AG04450 (cell line): ENCODE data around the gene MID1. TPM values are rescaled to one million over a fixed set of nuclear protein-coding genes. Genes with fewer than 3 reads are reported as not detected.

Experiments
- CTCF ChIA-PET: fragments of 300-600, 350-600 bp; formaldehyde crosslinking; extraction: SDS; loops from one replicate; lab custom pipeline; 2022; ENCODE audit warnings: antibody characterized with exemption, inconsistent platforms; lab: Charles Lee
- POLR2A ChIA-PET: fragments of 350-600 bp; formaldehyde crosslinking; extraction: SDS; loops from one replicate; lab custom pipeline; 2021; ENCODE audit warnings: antibody characterized with exemption, inconsistent platforms; lab: Yijun Ruan, JAX
- DNase-seq: peaks from one replicate; pipeline ENCODE4 v3.0.0-alpha.2; 2011; ENCODE audit warnings: low read depth, low spot score
- H3K27ac ChIP-seq: one replicate; pipeline ENCODE4 v1.5.1; 2012; ENCODE audit warnings: low read depth, low read length, control low read depth
- H3K27me3 ChIP-seq: one replicate; pipeline ENCODE4 v1.6.0; 2012; ENCODE audit warnings: low read length; ENCODE audit not compliant: control insufficient read depth, insufficient read depth
- H3K4me3 ChIP-seq: 2 replicates; pipeline ENCODE4 v1.5.1; 2011; ENCODE audit warnings: mild to moderate bottlenecking, low read depth, low read length, control low read depth
- H3K9me3 ChIP-seq: 2 replicates; pipeline ENCODE4 v1.5.1; 2012; ENCODE audit warnings: low read length; ENCODE audit not compliant: control insufficient read depth, insufficient read depth
- polyA plus RNA-seq: library from polyadenylated mRNA; depleted of rRNA; stranded (reverse); fragments of >200 nt; gene quantifications from 2 replicates; pipeline ENCODE4 v1.2.3, GENCODE V29; 2011
- TF ChIP-seq, protein P1 (sequence below): IDR thresholded peaks from 2 replicates; pipeline ENCODE4 v1.5.1; 2011; ENCODE audit warnings: low read depth, low read length, control low read depth, inconsistent platforms

The MID1 gene
- polyA plus RNA-seq, 1 experiment, result 37.5 TPM

DNA sequence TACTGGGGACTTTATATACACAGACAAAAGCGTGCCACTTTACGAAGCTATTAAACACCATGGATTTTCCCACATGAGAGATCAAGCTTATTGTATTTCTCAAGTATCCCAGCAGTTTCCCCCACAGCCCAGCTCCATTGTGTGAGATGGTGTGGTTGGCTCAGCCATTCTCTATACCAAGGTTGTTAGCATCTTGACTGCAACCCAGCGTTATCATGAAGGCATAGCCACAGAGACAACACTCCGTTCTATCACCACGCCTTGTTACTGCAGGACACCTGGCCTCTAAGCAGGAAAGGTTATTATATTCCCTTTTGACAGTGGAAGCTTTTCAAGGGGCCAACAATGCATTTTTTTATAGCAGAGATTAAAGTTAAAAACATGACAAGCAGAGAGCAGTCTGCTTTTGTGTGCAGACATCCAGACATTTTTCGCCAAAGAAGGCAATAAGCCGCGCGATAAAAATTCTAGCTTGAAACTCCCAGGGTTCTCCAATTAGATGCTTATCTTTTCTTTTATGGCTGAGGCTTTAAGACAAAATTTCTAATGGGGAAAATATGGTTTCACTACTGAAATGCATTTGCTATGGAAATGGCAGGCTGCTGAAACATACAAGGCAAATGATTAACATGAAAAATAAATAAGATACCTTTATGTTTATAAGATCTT lies 206.1 kb downstream of the MID1 start:
- no peak for DNase-seq
- ChIA-PET CTCF (no interaction called here), POLR2A (no interaction called here)
- TF ChIP-seq, protein P1, sequence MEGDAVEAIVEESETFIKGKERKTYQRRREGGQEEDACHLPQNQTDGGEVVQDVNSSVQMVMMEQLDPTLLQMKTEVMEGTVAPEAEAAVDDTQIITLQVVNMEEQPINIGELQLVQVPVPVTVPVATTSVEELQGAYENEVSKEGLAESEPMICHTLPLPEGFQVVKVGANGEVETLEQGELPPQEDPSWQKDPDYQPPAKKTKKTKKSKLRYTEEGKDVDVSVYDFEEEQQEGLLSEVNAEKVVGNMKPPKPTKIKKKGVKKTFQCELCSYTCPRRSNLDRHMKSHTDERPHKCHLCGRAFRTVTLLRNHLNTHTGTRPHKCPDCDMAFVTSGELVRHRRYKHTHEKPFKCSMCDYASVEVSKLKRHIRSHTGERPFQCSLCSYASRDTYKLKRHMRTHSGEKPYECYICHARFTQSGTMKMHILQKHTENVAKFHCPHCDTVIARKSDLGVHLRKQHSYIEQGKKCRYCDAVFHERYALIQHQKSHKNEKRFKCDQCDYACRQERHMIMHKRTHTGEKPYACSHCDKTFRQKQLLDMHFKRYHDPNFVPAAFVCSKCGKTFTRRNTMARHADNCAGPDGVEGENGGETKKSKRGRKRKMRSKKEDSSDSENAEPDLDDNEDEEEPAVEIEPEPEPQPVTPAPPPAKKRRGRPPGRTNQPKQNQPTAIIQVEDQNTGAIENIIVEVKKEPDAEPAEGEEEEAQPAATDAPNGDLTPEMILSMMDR, result no peak
- no peak overlapping the region for H3K27ac ChIP-seq
- H3K27me3 ChIP-seq, result no peaks in the 10 kb centered on the region
- H3K4me3 ChIP-seq, result no peak overlapping the region
- H3K9me3 ChIP-seq, result no peaks in the 10 kb centered on the region

- no peaks in the 10 kb centered on the region for H3K9me3 ChIP-seq
- no peak overlapping the region for H3K4me3 ChIP-seq
- ChIA-PET CTCF (no interaction called here), POLR2A (no interaction called here)
- DNase-seq, result peak; percentile 32
- H3K27me3 ChIP-seq, result no peaks in the 10 kb centered on the region
- TF ChIP-seq, protein P1, result no peak
- H3K27ac ChIP-seq, result peak overlapping the region; percentile 57
Measured at GRCh38 chrX:10404436-10404835, 215.9 kb downstream of the MID1 start.

GRCh38 chrX:10401239-10401638 lies 219.1 kb downstream of the MID1 start:
- ChIA-PET CTCF (no interaction called here), POLR2A (no interaction called here)
- TF ChIP-seq, protein P1, result no peak
- DNase-seq, result no peak
- H3K4me3 ChIP-seq, result no peak overlapping the region
- no peaks in the 10 kb centered on the region for H3K27me3 ChIP-seq
- H3K27ac ChIP-seq, result no peak overlapping the region
- no peaks in the 10 kb centered on the region for H3K9me3 ChIP-seq

- no peaks in the 10 kb centered on the region for H3K27me3 ChIP-seq
- DNase-seq, result no peak
- H3K9me3 ChIP-seq, result no peaks in the 10 kb centered on the region
- no peak overlapping the region for H3K27ac ChIP-seq
- ChIA-PET POLR2A (no interaction called here), CTCF (no interaction called here)
- TF ChIP-seq, protein P1, result no peak
- H3K4me3 ChIP-seq, result no peak overlapping the region
Measured at GRCh38 chrX:10399043-10399741, 221.2 kb downstream of the MID1 start.

DNA sequence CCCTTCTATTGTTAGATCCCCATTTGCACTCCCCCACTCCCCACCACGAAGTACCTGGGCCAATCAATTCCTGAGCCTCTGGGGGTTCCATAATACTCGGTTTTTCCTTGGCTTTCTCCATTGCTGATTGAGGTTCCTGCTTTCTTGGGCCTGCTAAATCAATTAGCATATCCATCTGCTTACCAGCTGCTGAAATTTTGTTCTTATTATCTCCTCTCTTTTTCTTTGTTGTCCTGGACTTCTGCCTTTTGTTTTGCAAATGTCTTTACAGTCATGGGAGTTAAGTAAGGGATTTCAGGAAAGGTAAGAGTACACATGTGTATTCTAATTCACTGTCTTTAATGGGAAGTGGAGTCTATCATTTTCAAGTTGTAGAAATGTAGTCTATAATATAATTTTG lies 222.2 kb downstream of the MID1 start:
- Histone ChIP-seq H3K4me3 (no peak overlapping the region), H3K27ac (no peak overlapping the region), H3K9me3 (no peaks in the 10 kb centered on the region), H3K27me3 (no peaks in the 10 kb centered on the region)
- no peak for DNase-seq
- TF ChIP-seq, protein P1, result no peak
- CTCF ChIA-PET, result no interaction called here
- POLR2A ChIA-PET, result no interaction called here
